Right ventricle myocardium inferior (tissue), 1 donor: ENCODE measurements around the gene TENT5A. TPM values are rescaled to one million over a fixed set of nuclear protein-coding genes. Genes with fewer than 3 reads are reported as not detected.
"Not testable (repeated sequence)": the region's sequence is repeated elsewhere in the genome, so short reads cannot be mapped to it uniquely, and the experiment has no call there.

Source experiments
- ATAC-seq: fragments of 200-7000 bp; cut with Tn5 transposase; one replicate; pipeline ENCODE4 v1.9.1; 2020; ENCODE audit warnings: mild to moderate bottlenecking, moderate library complexity
- DNase-seq: peaks from one replicate; pipeline ENCODE4 v3.0.0; 2021; ENCODE audit errors: missing footprints
- intact Hi-C: fragments of 100-400 bp; cut with DNase I; formaldehyde crosslinking; loops from one replicate; pipeline ENCODE4 v1.11.0; 2022
- long read RNA-seq: library from polyadenylated mRNA; unstranded; transcript quantifications from one replicate; pipeline ENCODE4 v2.0.0, GENCODE V29; 2021
- total RNA-seq: library from RNA; stranded (reverse); fragmentation: NEBNext Ultra II Directional; extraction: Animal tissue kit (Norgen Biotek cat#: 25700); gene quantifications from one replicate; pipeline ENCODE4 v1.2.1, GENCODE V29; 2021
- donor health status: DM: no; HTN: yes; CAD: no; lungs with severe emphysema.

The TENT5A gene
- total RNA-seq, result 60.9 TPM
- long read RNA-seq, full-length matches to known transcripts, result 37 of 52 reads
- long read RNA-seq, partial matches to known transcripts, result 4 of 52 reads
- long read RNA-seq, other reads (novel, unspliced or antisense), result 11 of 52 reads

GRCh38 chr6:81752084-81752920 lies at the start of gene TENT5A:
TENT5A (minus strand) TSS chr6:81752681; CDS start chr6:81752141, 540 bp downstream.
- peak; percentile 98 for DNase-seq
- ATAC-seq, result peak; percentile 88
- intact Hi-C loops, result loop anchor here (2.0 to 10.0 kb wide), 9 partner anchors 85 to 1540 kb away; no protein-coding TSS in a partner anchor

GRCh38 chr6:81801489-81801888 lies 49.0 kb upstream of the TENT5A start:
- ATAC-seq (no peak), DNase-seq (no peak)
- intact Hi-C loops, result no loop called here

- ATAC-seq (no peak), DNase-seq (no peak)
- intact Hi-C loops, result no loop called here
Observed at GRCh38 chr6:81800666-81801065, 48.2 kb upstream of the TENT5A start.

- intact Hi-C loops, result no loop called here
- DNase-seq (no peak), ATAC-seq (no peak)
Observed at GRCh38 chr6:81799323-81799722, 46.8 kb upstream of the TENT5A start.

GRCh38 chr6:81797591-81797990 lies 45.1 kb upstream of the TENT5A start:
- DNase-seq, result no peak
- intact Hi-C loops, result no loop called here
- ATAC-seq, result peak; percentile 31

GRCh38 chr6:81795890-81796289 lies 43.4 kb upstream of the TENT5A start:
- intact Hi-C loops, result no loop called here
- ATAC-seq, result no peak
- DNase-seq, result no peak

- ATAC-seq (no peak), DNase-seq (no peak)
- intact Hi-C loops, result no loop called here
Observed at GRCh38 chr6:81793821-81794475, 41.5 kb upstream of the TENT5A start.

- intact Hi-C loops, result no loop called here
- ATAC-seq (no peak), DNase-seq (no peak)
Observed at GRCh38 chr6:81792826-81793225, 40.3 kb upstream of the TENT5A start.

GRCh38 chr6:81791756-81792155 lies 39.3 kb upstream of the TENT5A start:
- ATAC-seq, result no peak
- no peak for DNase-seq
- intact Hi-C loops, result no loop called here

- intact Hi-C loops, result no loop called here
- ATAC-seq, result no peak
- DNase-seq, result no peak
Observed at GRCh38 chr6:81790034-81790433, 37.6 kb upstream of the TENT5A start.

GRCh38 chr6:81789291-81789690 lies 36.8 kb upstream of the TENT5A start:
- ATAC-seq (no peak), DNase-seq (no peak)
- intact Hi-C loops, result no loop called here

- ATAC-seq (no peak), DNase-seq (no peak)
- intact Hi-C loops, result no loop called here
Observed at GRCh38 chr6:81788748-81789147, 36.3 kb upstream of the TENT5A start.

- ATAC-seq, result no peak
- intact Hi-C loops, result no loop called here
- DNase-seq, result no peak
Observed at GRCh38 chr6:81787313-81788068, 35.0 kb upstream of the TENT5A start.

- intact Hi-C loops, result no loop called here
- DNase-seq (no peak), ATAC-seq (no peak)
Observed at GRCh38 chr6:81786150-81786549, 33.7 kb upstream of the TENT5A start.

- DNase-seq, result no peak
- intact Hi-C loops, result no loop called here
Observed at GRCh38 chr6:81785377-81785776, 32.9 kb upstream of the TENT5A start.

GRCh38 chr6:81783893-81784292 lies 31.4 kb upstream of the TENT5A start:
- DNase-seq (no peak), ATAC-seq (no peak)
- intact Hi-C loops, result no loop called here

More at GRCh38 chr6:81785377-81785776, 32.9 kb upstream of the TENT5A start:
- no peak for ATAC-seq

- DNase-seq (no peak), ATAC-seq (no peak)
- intact Hi-C loops, result no loop called here
Observed at GRCh38 chr6:81781624-81782023, 29.1 kb upstream of the TENT5A start.

GRCh38 chr6:81777586-81778268 lies 25.2 kb upstream of the TENT5A start:
- no peak for DNase-seq
- intact Hi-C loops, result no loop called here
- no peak for ATAC-seq

- ATAC-seq, intact Hi-C loops, DNase-seq: not testable (repeated sequence)
Observed at GRCh38 chr6:81776219-81776618, 23.7 kb upstream of the TENT5A start.
